ENCODE measurements around the gene ING4.
A peak's percentile ranks its signal among the peaks of the same experiment; 100 is the strongest.

ING4 gene

GRCh38 chr12:6632026-6632983, 30.6 kb downstream of the ING4 start:
- DNase-seq: no peak

GRCh38 chr12:6631549-6631961, 31.4 kb downstream of the ING4 start:
- no peak for DNase-seq

- no peak for DNase-seq
Observed at GRCh38 chr12:6630736-6631135, 32.2 kb downstream of the ING4 start.

GRCh38 chr12:6627616-6628015, 35.3 kb downstream of the ING4 start:
- DNase-seq: no peak

- DNase-seq: no peak
Observed at GRCh38 chr12:6626654-6627283, 36.1 kb downstream of the ING4 start.

- no peak for DNase-seq
Observed at GRCh38 chr12:6620885-6621274, 42.0 kb downstream of the ING4 start.

- no peak for DNase-seq
Observed at GRCh38 chr12:6620137-6620884, 42.6 kb downstream of the ING4 start.

GRCh38 chr12:6618483-6619225, 44.3 kb downstream of the ING4 start:
- DNase-seq: no peak

- no peak for DNase-seq
Observed at GRCh38 chr12:6615802-6616201, 47.1 kb downstream of the ING4 start.

- DNase-seq: no peak
Observed at GRCh38 chr12:6614513-6615172, 48.3 kb downstream of the ING4 start.

GRCh38 chr12:6613776-6614512, 49.0 kb downstream of the ING4 start:
- DNase-seq: peak; percentile 92

GRCh38 chr12:6613015-6613775, 49.7 kb downstream of the ING4 start:
- peak; percentile 50 for DNase-seq

GRCh38 chr12:6612652-6613014, 50.3 kb downstream of the ING4 start:
- no peak for DNase-seq

- no peak for DNase-seq
Observed at GRCh38 chr12:6612247-6612646, 50.7 kb downstream of the ING4 start.

- DNase-seq: no peak
Observed at GRCh38 chr12:6608592-6609281, 54.2 kb downstream of the ING4 start.

- DNase-seq: peak; percentile 82
Observed at GRCh38 chr12:6607751-6608591, 54.9 kb downstream of the ING4 start.

- DNase-seq: no peak
Observed at GRCh38 chr12:6606331-6607131, 56.4 kb downstream of the ING4 start.
